A549 (cell line): ENCODE results near the gene TBC1D10B.

Source experiments
- POLR2A ChIP-seq: IDR thresholded peaks from 2 replicates; pipeline ENCODE4 v1.6.1; 2012; ENCODE audit warnings: mild to moderate bottlenecking, low read length
- RNF2 ChIP-seq: fragments of 200-600 bp; sonication (generic); IDR thresholded peaks from 2 replicates; pipeline ENCODE4 v1.6.1; 2016; ENCODE audit warnings: low read depth, mild to moderate bottlenecking, antibody characterized with exemption, moderate library complexity, borderline replicate concordance

DNA sequence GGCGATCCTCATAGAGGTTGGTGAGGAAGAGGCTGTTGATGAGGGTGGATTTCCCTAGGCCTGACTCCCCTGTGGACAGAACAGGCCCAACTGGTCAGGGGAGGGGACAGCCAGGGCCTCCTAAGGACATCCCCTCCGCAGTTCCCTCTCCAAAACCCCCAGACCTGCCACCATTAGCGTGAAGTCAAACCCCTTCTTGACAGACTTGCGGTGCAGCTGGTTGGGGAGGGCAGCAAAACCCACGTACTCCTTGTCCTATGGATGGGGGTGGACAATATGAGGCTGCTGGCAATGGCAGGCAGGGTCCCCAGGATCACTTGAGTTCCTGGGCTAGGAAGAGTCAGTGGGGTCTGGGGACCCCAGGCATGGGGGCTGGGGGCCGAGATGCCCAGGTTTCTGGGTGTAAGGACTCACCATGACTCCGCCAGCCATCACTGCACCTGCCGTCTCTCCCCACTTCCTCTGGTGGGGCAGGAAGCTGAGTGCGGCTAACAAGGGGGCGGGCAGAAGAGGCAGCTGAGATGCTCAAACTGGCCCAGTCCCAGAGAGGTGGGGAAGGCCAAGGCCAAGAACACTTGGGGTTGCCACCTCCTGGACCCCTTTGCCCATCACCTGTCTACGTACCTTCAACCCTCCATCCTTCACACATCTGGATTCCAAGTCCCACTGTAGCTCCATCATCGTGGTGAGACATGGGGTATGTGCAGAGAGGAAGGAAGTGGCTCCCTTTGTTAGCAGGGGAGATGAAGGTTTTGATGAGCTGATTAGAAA lies 12.0 kb upstream of the TBC1D10B start, which contains the start of gene SEPTIN1:
- TF ChIP-seq RNF2 (no peak), POLR2A (peak; percentile 20; the same call in 1 of the 2 replicates)
